PFSK-1 (cell line): ENCODE results near the gene ZNF618.

Source experiments
- POLR2AphosphoS5 ChIP-seq: IDR thresholded peaks from 2 replicates; pipeline ENCODE4 v1.6.1; 2012; ENCODE audit warnings: low read depth, mild to moderate bottlenecking, control low read depth, low read length, moderate library complexity
- TAF1 ChIP-seq: IDR thresholded peaks from 2 replicates; pipeline ENCODE4 v1.6.1; 2012; ENCODE audit warnings: low read length, control low read depth, borderline replicate concordance; ENCODE audit not compliant: insufficient read depth
- TF ChIP-seq, protein P1 (sequence below), 2 experiments: IDR thresholded peaks; 2 replicates each; pipeline versions ENCODE4 v1.6.1 to v1.8.0; 2011 to 2012; ENCODE audit warnings: low read depth in 2 of 2, low read length in 2 of 2, control low read depth in 1 of 2, inconsistent platforms in 1 of 2, mild to moderate bottlenecking in 1 of 2, moderate library complexity in 1 of 2; ENCODE audit not compliant: insufficient read depth in 1 of 2

DNA sequence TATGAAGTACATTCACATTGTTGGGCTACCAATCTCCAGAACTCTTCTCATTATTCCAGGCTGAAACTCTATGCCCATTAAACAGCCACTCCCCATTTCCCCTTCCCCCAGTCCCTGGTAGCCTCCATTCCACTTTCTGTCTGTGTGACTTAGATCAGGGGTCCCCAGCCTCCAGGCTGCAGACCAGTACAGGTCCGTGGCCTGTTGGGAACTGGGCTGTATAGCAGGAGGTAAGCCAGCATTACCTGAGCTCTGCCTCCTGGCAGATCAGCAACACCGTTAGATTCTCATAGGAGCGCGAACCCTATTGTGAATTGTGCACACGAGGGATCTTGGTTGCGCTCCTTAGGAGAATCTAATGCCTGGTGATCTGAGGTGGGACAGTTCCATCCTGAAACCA lies 23.1 kb downstream of the ZNF618 start:
- TF ChIP-seq, protein P1, sequence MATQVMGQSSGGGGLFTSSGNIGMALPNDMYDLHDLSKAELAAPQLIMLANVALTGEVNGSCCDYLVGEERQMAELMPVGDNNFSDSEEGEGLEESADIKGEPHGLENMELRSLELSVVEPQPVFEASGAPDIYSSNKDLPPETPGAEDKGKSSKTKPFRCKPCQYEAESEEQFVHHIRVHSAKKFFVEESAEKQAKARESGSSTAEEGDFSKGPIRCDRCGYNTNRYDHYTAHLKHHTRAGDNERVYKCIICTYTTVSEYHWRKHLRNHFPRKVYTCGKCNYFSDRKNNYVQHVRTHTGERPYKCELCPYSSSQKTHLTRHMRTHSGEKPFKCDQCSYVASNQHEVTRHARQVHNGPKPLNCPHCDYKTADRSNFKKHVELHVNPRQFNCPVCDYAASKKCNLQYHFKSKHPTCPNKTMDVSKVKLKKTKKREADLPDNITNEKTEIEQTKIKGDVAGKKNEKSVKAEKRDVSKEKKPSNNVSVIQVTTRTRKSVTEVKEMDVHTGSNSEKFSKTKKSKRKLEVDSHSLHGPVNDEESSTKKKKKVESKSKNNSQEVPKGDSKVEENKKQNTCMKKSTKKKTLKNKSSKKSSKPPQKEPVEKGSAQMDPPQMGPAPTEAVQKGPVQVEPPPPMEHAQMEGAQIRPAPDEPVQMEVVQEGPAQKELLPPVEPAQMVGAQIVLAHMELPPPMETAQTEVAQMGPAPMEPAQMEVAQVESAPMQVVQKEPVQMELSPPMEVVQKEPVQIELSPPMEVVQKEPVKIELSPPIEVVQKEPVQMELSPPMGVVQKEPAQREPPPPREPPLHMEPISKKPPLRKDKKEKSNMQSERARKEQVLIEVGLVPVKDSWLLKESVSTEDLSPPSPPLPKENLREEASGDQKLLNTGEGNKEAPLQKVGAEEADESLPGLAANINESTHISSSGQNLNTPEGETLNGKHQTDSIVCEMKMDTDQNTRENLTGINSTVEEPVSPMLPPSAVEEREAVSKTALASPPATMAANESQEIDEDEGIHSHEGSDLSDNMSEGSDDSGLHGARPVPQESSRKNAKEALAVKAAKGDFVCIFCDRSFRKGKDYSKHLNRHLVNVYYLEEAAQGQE (IDR thresholded peaks at IDR 0.05; ENCODE audit: insufficient read depth in 1 of 2, low read depth in 2 of 2, low read length in 2 of 2), result no peak
- TF ChIP-seq POLR2AphosphoS5 (no peak), TAF1 (no peak)
